Measurements from ENCODE around the gene TPBG.
"Not testable (repeated sequence)": the region's sequence is repeated elsewhere in the genome, so short reads cannot be mapped to it uniquely, and the experiment has no call there.

Gene TPBG

GRCh38 chr6:82385546-82385945 lies 21.9 kb downstream of the TPBG start:
- H3K27me3 ChIP-seq (ENCODE audit: insufficient read depth, low read depth), result no peaks in the 10 kb centered on the region
- H3K9ac ChIP-seq, result no peak overlapping the region
- no peaks in the 10 kb centered on the region for H3K79me2 ChIP-seq (ENCODE audit: insufficient read depth, low read depth)
- H3K4me2 ChIP-seq, result no peak overlapping the region
- H2AFZ ChIP-seq (ENCODE audit: low read depth), result no peak overlapping the region
- no peak overlapping the region for H3K4me3 ChIP-seq (IDR thresholded peaks at IDR 0.05; ENCODE audit: insufficient read depth, low read depth, low read length)
- no peaks in the 10 kb centered on the region for H3K36me3 ChIP-seq (ENCODE audit: insufficient read depth)
- no peak overlapping the region for H3K27ac ChIP-seq
- H4K20me1 ChIP-seq (ENCODE audit: insufficient read depth), result no peaks in the 10 kb centered on the region
- TF ChIP-seq CTCF (conservative IDR thresholded peaks at IDR 0.05; ENCODE audit: low read depth, low read length), result no peak
- no peaks in the 10 kb centered on the region for H3K4me1 ChIP-seq (ENCODE audit: low read depth, poor library complexity, severe bottlenecking)

GRCh38 chr6:82385961-82386360 lies 22.3 kb downstream of the TPBG start:
- Histone ChIP-seq H3K4me2 (no peak overlapping the region), H3K4me3 (IDR thresholded peaks at IDR 0.05; ENCODE audit: insufficient read depth, low read depth, low read length) (no peak overlapping the region)

GRCh38 chr6:82394770-82395169 lies 31.2 kb downstream of the TPBG start:
- H4K20me1 ChIP-seq (ENCODE audit: insufficient read depth); H3K4me2 ChIP-seq; H3K79me2 ChIP-seq (ENCODE audit: insufficient read depth, low read depth); H3K27me3 ChIP-seq (ENCODE audit: insufficient read depth, low read depth); H3K4me3 ChIP-seq (IDR thresholded peaks at IDR 0.05; ENCODE audit: insufficient read depth, low read depth, low read length); H3K36me3 ChIP-seq (ENCODE audit: insufficient read depth); H3K9ac ChIP-seq; H3K27ac ChIP-seq; H2AFZ ChIP-seq (ENCODE audit: low read depth): not testable (repeated sequence)
- H3K4me1 ChIP-seq (ENCODE audit: low read depth, poor library complexity, severe bottlenecking), result peaks cover 10% of the 10 kb centered on the region

More at GRCh38 chr6:82385961-82386360, 22.3 kb downstream of the TPBG start:
- Histone ChIP-seq H3K4me1 (ENCODE audit: low read depth, poor library complexity, severe bottlenecking) (no peaks in the 10 kb centered on the region), H2AFZ (ENCODE audit: low read depth) (no peak overlapping the region), H4K20me1 (ENCODE audit: insufficient read depth) (no peaks in the 10 kb centered on the region), H3K36me3 (ENCODE audit: insufficient read depth) (no peaks in the 10 kb centered on the region), H3K27me3 (ENCODE audit: insufficient read depth, low read depth) (no peaks in the 10 kb centered on the region), H3K79me2 (ENCODE audit: insufficient read depth, low read depth) (no peaks in the 10 kb centered on the region), H3K9ac (no peak overlapping the region), H3K27ac (no peak overlapping the region)
- no peak for TF ChIP-seq CTCF (conservative IDR thresholded peaks at IDR 0.05; ENCODE audit: low read depth, low read length)

GRCh38 chr6:82396964-82397751 lies 33.5 kb downstream of the TPBG start:
- Histone ChIP-seq H3K27me3 (ENCODE audit: insufficient read depth, low read depth) (no peaks in the 10 kb centered on the region), H3K4me3 (IDR thresholded peaks at IDR 0.05; ENCODE audit: insufficient read depth, low read depth, low read length) (no peak overlapping the region), H3K9ac (no peak overlapping the region), H3K4me2 (no peak overlapping the region), H3K36me3 (ENCODE audit: insufficient read depth) (no peaks in the 10 kb centered on the region), H3K4me1 (ENCODE audit: low read depth, poor library complexity, severe bottlenecking) (peaks cover 10% of the 10 kb centered on the region), H3K27ac (no peak overlapping the region), H4K20me1 (ENCODE audit: insufficient read depth) (no peaks in the 10 kb centered on the region), H3K79me2 (ENCODE audit: insufficient read depth, low read depth) (no peaks in the 10 kb centered on the region), H2AFZ (ENCODE audit: low read depth) (no peak overlapping the region)
- TF ChIP-seq CTCF (conservative IDR thresholded peaks at IDR 0.05; ENCODE audit: low read depth, low read length), result no peak

GRCh38 chr6:82397962-82398692 lies 34.5 kb downstream of the TPBG start:
- H2AFZ ChIP-seq (ENCODE audit: low read depth), result no peak overlapping the region
- H3K27ac ChIP-seq, result no peak overlapping the region
- no peaks in the 10 kb centered on the region for H3K79me2 ChIP-seq (ENCODE audit: insufficient read depth, low read depth)
- no peak overlapping the region for H3K4me3 ChIP-seq (IDR thresholded peaks at IDR 0.05; ENCODE audit: insufficient read depth, low read depth, low read length)
- H3K4me2 ChIP-seq, result no peak overlapping the region
- no peak for TF ChIP-seq CTCF (conservative IDR thresholded peaks at IDR 0.05; ENCODE audit: low read depth, low read length)
- H3K36me3 ChIP-seq (ENCODE audit: insufficient read depth), result no peaks in the 10 kb centered on the region
- H4K20me1 ChIP-seq (ENCODE audit: insufficient read depth), result no peaks in the 10 kb centered on the region
- H3K4me1 ChIP-seq (ENCODE audit: low read depth, poor library complexity, severe bottlenecking), result peaks cover 10% of the 10 kb centered on the region
- H3K9ac ChIP-seq, result no peak overlapping the region
- H3K27me3 ChIP-seq (ENCODE audit: insufficient read depth, low read depth), result no peaks in the 10 kb centered on the region

Data from KMS-11 (cell line).